ENCODE measurements around the gene ATP6V0C. TPM values are rescaled to one million over a fixed set of nuclear protein-coding genes. Genes with fewer than 3 reads are reported as not detected.

Gene ATP6V0C
- total RNA-seq, 1 donor from 2014 or later: 7.9 TPM

- FAIRE-seq (no peak), DNase-seq (ENCODE audit: low read depth) (peak; percentile 69)
- Histone ChIP-seq H3K4me3 (ENCODE audit: low read depth, low read length) (peak overlapping the region; percentile 43), H3K27me3 (ENCODE audit: control insufficient read depth, insufficient read depth, low read length) (no peaks in the 10 kb centered on the region), H3K36me3 (ENCODE audit: control insufficient read depth, insufficient read depth, low read length) (no peaks in the 10 kb centered on the region)
- no peak for TF ChIP-seq CTCF (IDR thresholded peaks at IDR 0.05; ENCODE audit: insufficient read depth, low read length, severe bottlenecking)
Measured at GRCh38 chr16:2468233-2468724, 45.5 kb upstream of the ATP6V0C start.

GRCh38 chr16:2468725-2469398 lies 44.9 kb upstream of the ATP6V0C start:
- Histone ChIP-seq H3K4me3 (ENCODE audit: low read depth, low read length) (no peak overlapping the region), H3K36me3 (ENCODE audit: control insufficient read depth, insufficient read depth, low read length) (no peaks in the 10 kb centered on the region), H3K27me3 (ENCODE audit: control insufficient read depth, insufficient read depth, low read length) (no peaks in the 10 kb centered on the region)
- no peak for FAIRE-seq
- TF ChIP-seq CTCF (IDR thresholded peaks at IDR 0.05; ENCODE audit: insufficient read depth, low read length, severe bottlenecking): no peak
- DNase-seq (ENCODE audit: low read depth): no peak

- DNase-seq (ENCODE audit: low read depth): no peak
- H3K27me3 ChIP-seq (ENCODE audit: control insufficient read depth, insufficient read depth, low read length): no peaks in the 10 kb centered on the region
- H3K36me3 ChIP-seq (ENCODE audit: control insufficient read depth, insufficient read depth, low read length): no peaks in the 10 kb centered on the region
- H3K4me3 ChIP-seq (ENCODE audit: low read depth, low read length): no peak overlapping the region
- peak; percentile 79 for FAIRE-seq
- no peak for TF ChIP-seq CTCF (IDR thresholded peaks at IDR 0.05; ENCODE audit: insufficient read depth, low read length, severe bottlenecking)
Measured at GRCh38 chr16:2469399-2470233, 44.1 kb upstream of the ATP6V0C start.

GRCh38 chr16:2470234-2470601 lies 43.5 kb upstream of the ATP6V0C start:
- Histone ChIP-seq H3K36me3 (ENCODE audit: control insufficient read depth, insufficient read depth, low read length) (no peaks in the 10 kb centered on the region), H3K4me3 (ENCODE audit: low read depth, low read length) (no peak overlapping the region), H3K27me3 (ENCODE audit: control insufficient read depth, insufficient read depth, low read length) (no peaks in the 10 kb centered on the region)
- DNase-seq (ENCODE audit: low read depth): no peak
- TF ChIP-seq CTCF (IDR thresholded peaks at IDR 0.05; ENCODE audit: insufficient read depth, low read length, severe bottlenecking): no peak
- no peak for FAIRE-seq

GRCh38 chr16:2470603-2471015 lies 43.1 kb upstream of the ATP6V0C start:
- FAIRE-seq (no peak), DNase-seq (ENCODE audit: low read depth) (peak; percentile 25)
- H3K36me3 ChIP-seq (ENCODE audit: control insufficient read depth, insufficient read depth, low read length): no peaks in the 10 kb centered on the region
- no peak for TF ChIP-seq CTCF (IDR thresholded peaks at IDR 0.05; ENCODE audit: insufficient read depth, low read length, severe bottlenecking)
- H3K4me3 ChIP-seq (ENCODE audit: low read depth, low read length): no peak overlapping the region
- no peaks in the 10 kb centered on the region for H3K27me3 ChIP-seq (ENCODE audit: control insufficient read depth, insufficient read depth, low read length)

Measured in bronchial epithelial cell (primary cell).